Ovary (tissue), 3 donors: ENCODE measurements around the gene FNIP1.

Experiments used
- CTCF ChIP-seq, 3 donors: fragments of 450-650 bp in 2 of 3; fragments of 200-600 bp in 1 of 3; IDR thresholded peaks; one replicate each; pipeline versions ENCODE4 v1.5.1 to v1.8.0; 2016 to 2022; ENCODE audit warnings: antibody characterized with exemption in 3 of 3, mild to moderate bottlenecking in 1 of 3
- EP300 ChIP-seq: sonication (generic); formaldehyde crosslinking; IDR thresholded peaks from one replicate; pipeline ENCODE4 v1.6.1; 2017; ENCODE audit warnings: antibody characterized with exemption
- POLR2A ChIP-seq: fragments of 450-650 bp; IDR thresholded peaks from one replicate; pipeline ENCODE4 v1.6.1; 2017; ENCODE audit warnings: antibody characterized with exemption, mild to moderate bottlenecking, moderate library complexity
- donor health status: DM: no; HTN: no; CAD: no.

- TF ChIP-seq CTCF (IDR thresholded peaks at IDR 0.05) (no peak), EP300 (no peak), POLR2A (no peak)
Measured at GRCh38 chr5:131795879-131796792, 681 bp downstream of the FNIP1 start.
